ENCODE results near the gene PRKAB2.
"Not testable (repeated sequence)": the region's sequence is repeated elsewhere in the genome, so short reads cannot be mapped to it uniquely, and the experiment has no call there.

The PRKAB2 gene

DNA sequence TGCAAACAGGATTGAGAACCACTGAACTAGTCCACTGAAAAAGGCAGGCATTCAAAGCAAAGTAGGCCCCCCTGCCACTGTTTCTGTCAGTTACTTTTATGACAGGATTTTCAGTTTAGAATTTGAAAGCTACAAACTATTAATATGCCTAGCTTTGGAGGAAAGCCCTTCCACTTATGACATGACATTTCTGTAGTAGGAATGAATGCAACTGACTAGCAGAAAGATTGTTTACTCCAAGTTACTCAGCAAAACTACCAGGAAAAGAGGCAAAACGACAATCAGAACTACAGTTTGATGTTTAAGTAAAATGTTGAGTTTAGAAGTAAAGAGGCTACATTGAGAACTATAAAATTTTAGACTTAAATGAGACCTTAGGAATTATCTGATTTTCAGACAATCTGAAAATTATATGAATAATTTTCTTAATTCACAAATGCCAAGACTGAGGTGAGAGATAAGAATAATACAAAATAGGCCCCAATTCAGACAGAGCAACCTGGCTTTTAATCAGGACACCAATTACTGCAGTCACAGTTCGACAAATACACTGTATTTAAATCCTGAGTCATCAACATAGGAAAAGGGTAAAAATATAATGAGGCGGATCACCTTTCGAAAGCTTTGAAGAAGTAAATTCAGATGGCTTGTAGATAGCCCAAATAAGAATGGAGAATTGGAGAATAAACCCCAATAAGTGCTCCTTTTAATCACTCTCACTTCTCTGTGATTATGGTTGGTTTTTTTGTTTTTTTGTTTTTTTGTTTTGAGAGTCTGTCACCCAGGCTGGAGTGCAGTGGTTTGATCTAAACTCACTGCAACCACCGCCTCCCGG lies 2.2 kb downstream of the PRKAB2 start:
- no peak for DNase-seq

DNA sequence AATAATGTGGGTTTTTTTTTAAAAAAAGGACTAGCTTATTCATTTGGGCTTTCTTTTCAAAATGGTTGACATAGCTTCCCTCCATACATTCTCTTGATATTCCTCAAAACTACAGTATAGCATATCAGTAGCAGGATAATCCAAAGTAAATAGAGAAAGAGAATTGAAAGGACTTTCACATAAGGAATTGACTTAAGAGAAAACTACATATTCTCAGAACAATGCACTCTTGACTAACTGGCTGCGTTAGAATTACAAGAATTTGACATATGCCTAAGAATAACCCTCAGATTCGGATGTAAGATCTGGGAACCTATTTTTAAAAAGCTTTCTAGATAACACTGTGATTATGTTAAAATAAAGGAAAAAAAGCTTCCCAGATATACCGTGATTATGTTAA lies 3.1 kb downstream of the PRKAB2 start:
- no peak for DNase-seq

DNA sequence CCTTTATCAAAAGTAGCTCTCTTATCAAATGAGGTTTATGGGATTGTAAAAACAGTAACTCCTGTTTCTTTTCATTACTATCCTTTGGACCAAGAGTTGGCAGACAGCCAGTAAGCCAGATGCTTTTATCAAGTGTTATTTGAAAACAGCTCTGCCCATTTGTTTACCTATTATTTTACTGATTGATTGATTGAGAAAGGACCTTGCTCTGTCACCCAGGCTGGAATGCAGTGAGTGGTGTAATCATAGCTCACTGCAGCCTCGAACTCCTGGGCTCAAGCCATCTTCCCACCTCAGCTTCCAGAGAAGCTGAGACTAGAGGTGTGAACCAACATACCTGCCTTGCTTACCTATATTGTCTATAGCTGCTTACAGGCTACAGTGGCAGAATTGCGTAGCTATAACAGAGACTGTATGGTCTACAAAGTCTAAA lies 3.6 kb downstream of the PRKAB2 start:
- no peak for DNase-seq

DNA sequence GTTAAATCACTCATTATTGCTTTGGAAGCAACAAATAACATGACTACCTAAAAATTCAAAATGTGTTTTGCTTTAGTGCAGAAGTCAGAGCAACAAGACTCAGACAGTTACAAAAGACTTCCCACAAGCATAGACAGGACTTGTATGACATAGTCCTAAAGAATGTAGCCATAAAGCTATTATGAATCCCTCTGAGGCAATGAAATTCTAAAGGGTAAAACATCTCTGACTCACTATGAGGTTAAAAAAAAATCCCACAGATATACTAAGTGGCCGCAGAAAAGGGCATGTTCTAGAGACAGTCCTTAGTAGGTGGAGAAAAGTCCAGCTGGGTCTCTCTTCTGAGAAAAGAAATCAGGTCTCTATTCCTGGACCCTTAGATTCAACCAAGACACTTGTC lies 4.9 kb downstream of the PRKAB2 start:
- no peak for DNase-seq

DNA sequence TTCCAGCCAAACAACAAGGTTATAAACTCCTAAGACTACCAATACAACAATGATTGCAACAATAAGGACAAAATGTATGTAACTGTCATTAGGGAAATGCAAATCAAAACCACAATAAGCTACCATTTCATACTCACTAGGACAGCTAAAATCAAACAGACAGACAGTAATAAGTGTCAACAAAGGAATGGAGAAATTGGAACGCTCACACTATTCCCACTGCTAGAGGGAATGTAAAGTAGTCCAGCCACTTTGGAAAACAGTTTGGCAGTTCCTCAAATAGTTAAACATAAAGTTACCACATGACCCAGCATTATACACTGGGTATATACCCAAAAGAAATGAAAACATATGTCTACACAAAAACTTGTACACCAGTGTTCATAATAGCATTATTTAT lies 9.3 kb downstream of the PRKAB2 start:
- no peak for DNase-seq

DNA sequence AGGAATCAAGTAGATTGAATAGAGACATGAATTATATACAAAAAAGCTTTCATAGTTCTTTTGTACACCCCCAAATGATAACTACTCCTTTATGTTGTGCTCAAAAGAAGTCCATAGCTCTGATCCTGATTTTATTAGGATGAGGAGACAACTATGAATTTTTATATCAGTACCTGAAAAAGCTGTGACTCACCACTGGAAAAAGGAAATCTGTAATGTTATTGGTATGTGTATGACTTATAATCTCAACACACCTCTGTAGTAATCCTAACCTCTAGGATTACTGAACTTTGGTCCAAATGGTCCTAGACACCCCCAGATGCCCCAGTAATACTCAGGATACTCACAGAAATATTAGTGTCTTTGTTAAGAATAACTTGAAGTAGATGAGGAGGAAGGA lies 10.2 kb downstream of the PRKAB2 start:
- no peak for DNase-seq

DNA sequence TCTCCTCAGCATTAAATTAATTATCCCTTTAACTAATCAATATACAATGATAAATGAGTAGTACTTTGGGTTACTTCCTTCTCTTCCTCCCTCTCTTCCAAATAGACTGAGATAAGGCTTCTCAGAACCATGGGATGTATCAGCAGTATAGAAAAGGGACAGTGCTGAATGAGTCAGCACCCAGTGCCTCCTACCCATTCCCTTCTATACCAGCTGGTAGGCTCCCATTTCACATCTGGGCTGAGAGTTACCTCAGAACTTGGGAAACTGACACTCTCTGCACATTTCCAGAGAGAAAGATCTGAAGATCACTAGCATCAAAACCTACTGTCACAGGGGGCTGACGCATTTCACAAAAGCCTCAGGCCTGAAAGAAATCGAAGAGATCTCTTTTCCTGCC lies 15.2 kb downstream of the PRKAB2 start:
- DNase-seq, result not testable (repeated sequence)

DNA sequence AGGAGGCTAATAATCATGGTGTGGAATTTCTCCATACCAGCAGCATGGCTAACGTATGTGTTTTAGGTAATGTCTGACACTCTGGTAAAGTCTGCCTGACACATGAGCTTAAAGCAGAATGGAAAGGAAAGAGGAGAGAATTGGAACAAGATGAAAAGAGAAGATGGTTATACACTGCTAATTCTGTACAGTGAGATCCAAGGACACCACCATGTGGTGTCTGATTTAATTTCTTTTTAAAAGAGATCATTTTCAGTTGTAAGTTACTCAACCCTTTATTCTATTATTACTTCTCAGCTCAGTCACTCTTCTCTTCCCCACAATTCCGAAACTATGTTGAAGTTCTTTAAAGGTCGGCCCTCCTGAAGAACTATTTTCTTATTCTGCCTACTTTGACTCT lies 15.6 kb downstream of the PRKAB2 start:
- DNase-seq, result no peak

DNA sequence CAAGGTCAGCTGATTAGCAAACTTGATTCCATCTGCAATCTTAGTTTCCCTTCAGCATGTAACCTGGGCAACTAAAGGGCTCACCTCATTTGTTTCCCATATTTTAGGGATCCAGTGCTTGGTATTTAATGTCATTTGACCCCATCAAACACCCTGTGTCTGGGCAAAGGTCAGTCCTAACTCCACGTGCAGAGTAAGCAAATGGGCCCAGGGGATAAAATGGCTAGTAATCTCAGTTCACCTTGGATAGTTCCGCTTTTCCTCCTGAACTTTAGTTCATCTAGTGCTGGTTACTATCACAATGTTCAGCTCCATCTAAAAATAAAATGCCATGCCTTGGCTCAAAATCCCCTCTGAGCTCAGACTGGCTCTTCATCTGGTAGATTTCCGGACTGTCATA lies 19.5 kb downstream of the PRKAB2 start:
- DNase-seq, result no peak

DNA sequence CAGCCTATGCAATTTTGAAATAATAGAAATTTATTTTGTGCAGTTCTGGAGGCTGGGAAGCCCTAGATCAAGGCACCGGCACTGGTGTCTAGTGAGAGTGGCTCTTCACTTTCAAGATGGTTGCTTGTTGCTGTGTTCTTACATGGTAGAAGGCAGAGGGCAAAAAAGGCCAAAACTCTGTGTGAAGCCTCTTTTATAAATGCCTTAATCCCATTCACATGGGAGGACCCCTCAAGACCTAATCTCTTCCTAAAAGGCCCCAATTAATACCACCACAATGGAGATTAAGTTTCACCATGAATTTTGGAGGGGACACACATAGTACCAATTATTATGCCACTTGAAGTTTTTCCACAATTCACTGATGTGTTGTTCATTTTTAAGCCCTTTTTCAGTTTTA lies 21.0 kb downstream of the PRKAB2 start:
- no peak for DNase-seq

DNA sequence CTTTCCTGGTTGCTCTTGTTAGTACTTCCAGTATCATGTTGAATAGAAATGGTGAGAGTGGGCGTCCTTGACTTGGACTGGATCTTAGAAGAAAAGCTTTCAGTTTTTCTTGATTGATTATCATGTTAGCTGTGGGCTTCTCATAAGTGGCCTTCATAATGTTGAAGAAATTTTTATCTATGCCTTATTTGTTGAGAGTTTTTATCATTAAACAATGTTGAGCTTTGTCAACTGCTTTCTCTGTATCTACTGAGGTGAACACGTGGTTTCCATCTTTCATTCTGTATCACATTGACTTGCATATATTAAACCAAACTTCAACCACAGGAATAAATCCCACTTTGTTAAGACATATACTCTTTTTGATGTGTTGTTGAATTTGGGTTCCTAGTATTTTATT lies 29.4 kb downstream of the PRKAB2 start:
- no peak for DNase-seq

DNA sequence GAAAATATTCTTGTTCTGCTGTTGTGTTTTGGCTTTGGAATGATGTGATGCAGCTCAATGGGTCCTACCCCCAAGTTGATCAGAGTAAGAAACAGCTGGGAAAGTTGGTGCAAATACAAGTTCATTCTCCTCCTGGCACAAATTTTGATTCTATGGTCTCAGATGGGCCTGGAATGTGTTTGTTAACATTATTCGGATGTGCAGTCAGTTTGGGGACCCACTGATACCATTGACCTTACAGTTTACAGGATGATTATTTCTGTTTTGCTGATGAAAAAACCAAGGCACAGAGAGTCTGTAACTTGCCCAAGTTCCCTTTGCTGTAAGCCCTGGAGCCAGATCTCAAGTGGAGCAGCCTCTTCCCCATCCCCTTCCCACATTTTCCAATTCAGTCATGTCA lies 41.5 kb downstream of the PRKAB2 start:
- DNase-seq, result not testable (repeated sequence)

DNA sequence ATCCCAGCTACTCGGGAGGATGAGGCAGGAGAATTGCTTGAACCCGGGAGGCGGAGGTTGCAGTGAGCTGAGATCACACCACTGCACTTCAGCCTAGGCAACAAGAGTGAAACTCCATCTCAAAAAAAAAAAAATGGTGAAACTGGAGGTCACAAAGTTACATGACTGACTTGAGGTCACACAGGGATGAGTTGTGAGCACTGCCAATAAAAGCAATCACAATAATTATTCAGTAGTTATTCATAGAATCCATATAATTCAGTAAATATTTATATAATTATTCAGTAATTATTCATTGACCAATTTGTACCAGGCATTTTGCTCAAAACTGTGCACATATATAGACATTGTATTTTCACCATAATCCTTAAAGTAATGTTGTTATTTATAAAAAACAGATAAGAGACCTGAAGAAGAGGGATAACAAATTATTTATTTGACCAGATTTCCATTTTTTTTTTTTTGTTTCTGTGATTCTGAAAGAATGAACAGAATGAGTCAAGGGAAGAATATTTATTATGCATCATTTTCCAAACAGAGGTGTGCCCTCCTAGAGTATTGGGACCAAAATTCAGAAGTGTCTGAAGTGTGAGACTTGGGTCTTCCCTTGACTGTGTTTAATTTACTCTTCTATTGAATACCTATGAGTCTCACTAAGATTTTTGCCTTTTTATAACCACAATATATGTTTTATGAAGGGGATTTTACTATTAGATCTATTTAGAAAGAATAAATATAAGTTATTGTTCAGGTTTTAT lies 43.0 kb downstream of the PRKAB2 start:
- no peak for DNase-seq

DNA sequence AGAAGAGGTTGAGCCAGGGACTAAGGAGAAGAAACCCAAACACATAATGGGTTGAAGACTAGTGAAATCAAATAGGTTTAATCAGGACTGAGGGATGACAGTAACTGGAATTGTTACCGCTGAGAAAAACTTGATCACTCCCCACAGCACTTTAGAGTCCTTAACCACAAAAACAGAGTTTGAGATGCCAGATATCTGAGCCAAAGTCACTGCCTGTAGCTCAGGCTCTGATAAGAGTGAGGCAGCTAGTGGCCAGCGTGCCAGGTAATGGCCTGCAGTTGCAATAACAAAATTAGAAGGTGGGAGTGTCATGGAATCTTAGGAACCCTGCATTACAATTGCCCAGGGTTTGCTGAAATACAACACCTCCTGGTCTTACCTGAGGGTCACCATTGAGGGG lies 48.0 kb downstream of the PRKAB2 start:
- DNase-seq, result no peak

DNA sequence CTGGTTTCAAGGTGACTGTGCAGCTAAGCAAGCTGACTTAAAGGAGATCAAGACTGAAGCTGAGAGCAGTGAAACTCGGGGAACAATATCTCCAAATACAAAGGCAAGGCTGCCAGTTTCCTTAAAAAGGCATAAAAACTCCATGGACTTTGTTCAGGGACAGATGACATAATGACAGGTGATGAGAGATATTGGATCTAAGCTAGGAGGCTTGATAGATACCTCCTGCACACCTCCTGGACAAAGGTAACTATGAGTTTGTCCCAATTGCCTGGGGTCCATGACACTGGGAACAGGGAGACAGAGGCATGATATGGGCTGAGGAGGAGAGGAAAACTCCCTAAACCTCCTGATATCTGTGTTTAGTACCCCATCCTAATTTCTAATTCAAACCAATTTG lies 55.2 kb downstream of the PRKAB2 start:
- no peak for DNase-seq

DNA sequence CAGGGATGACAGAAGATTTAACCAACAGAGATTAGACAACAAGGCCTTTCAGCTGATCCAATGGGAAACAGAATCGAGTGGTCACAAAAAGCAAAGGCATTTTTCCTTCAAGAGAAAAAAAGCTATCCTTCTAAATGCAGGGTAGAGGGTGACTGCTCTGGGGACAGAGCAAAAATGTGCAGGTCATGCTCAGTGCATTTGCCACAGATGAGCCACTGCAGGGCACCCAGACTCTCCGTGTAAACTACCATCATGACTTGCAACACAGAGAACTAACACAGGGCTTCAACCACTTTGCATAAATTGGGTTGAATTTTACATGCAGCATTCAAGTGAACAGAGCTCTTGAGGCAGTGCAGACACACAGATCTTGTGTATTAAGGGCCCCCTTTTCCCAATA lies 56.8 kb downstream of the PRKAB2 start:
- no peak for DNase-seq

DNA sequence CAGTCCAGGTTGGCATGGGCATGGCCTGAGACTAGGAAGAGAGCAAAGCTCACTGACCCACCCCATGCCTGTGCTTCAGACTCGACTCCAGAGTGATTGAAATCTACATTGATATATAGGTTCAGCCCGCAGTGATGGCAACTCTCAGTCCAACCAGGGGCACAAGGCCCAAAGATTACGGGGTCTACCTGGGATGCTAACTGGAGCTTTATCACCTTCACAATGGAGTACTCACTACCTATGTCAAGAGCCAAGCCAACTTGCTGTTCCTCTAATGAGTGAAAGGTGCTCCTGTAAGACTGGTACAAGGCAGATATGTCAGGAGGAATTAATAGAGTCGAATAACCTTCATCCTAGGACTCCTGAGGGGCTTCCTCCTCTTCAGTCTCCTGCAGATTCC lies 57.2 kb downstream of the PRKAB2 start:
- DNase-seq, result not testable (repeated sequence)

DNA sequence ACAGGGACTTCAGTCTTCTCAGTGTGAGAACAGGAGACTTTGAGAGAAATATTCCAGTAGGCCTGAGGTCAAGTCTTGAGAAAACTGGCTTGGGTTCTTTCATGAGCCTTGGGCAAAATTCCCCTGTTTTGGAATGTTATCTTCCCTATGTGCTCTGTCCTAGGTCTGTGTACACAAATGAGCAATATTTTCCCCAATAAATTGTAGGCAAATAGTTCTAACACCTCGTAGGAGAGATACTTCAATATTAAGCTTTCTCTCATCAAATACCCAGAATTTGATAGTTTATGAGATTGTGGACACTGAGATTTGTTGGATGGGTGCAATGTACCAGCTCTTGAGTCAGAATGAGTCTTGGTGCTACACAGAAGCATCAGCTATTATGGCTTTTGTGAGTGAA lies 57.9 kb downstream of the PRKAB2 start:
- DNase-seq, result not testable (repeated sequence)

DNA sequence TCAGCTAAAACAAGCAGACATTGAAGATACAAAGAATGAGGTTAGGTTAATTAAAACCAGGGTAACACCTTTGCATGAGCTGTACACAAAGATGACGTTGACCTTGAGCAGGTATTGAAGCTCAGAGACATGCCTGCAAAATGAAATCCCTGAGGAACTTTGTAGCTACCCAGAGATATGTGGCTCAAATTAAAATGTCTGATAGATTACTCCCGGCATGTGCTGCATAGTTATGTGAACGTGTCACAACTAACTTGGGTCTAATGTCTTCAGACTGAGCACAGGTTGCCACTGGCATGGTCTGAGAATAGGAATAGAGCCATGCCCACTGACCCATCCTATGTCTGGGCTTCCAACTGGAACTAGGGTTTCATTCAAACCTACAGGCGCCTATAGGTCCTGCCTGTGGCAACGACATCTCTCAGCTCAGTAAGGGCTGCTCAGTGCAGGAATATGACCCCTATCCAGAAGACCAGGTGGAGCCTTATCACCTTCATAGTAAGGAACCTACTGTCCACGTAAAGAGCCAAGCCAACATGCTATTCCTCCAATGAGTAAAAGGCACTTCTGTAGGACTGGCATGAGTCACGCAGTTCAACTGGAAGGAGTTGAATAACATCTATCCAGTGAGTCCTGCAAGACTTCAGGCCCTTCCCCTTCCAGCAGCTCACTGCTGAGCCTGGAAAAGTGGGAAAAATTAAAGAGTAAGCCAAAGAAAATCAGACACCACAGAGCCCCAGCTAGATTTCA lies 60.7 kb downstream of the PRKAB2 start:
- no peak for DNase-seq

DNA sequence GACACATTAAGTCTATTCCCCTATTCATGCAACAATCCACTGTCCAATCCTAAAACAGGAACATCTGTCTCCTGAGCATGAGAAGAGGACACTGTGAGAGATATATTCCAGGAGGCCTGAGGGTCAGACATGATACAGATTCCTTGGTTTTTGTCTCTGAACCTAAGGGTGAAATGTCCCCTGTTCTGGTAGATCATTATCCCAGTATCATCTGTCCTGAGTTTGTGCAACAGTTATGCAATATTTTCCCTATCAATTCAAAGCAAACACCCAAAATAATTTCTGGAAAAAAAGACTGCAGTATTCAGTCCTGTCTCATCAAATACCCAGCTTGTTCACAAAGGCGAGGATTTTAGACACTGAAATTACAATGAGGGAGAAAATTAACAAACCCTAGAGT lies 61.4 kb downstream of the PRKAB2 start:
- no peak for DNase-seq

DNA sequence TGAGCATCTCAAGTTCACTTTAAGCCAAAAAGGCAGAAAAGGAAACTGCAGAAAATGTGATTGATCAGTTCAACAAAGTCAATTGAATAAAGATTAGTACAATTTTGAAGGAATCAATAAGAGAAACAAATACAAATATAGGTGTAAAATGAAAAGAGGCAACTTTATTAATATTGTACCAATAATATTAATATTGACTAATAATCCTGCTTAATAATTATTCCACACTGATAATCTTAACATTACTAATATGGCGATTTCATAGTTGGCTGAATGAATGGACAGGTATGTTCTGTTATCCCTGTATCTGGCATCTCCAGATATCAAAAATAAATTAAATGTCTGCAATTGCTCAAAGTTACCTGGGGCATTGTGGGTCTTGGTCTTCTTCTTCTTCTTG lies 61.8 kb downstream of the PRKAB2 start:
- DNase-seq, result no peak

DNA sequence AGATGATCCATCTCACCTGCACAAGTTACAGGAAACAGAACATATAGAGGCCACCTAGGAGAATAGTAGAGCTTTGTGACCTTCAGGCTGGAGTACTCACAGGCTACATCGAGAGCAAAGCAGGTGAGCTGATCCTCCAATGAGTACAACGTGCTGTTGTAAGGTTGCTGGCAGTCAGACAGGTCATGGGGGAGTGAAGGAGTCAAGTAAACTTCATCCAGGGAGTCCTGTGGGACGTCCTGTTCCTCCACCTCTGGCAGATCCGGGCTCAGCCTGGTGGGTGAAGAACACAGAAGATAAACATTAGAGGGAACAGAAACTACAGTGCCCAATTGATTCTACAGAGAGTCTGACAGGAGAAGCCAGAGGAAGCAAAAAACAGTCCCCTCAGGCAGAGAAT lies 62.5 kb downstream of the PRKAB2 start:
- no peak for DNase-seq

DNA sequence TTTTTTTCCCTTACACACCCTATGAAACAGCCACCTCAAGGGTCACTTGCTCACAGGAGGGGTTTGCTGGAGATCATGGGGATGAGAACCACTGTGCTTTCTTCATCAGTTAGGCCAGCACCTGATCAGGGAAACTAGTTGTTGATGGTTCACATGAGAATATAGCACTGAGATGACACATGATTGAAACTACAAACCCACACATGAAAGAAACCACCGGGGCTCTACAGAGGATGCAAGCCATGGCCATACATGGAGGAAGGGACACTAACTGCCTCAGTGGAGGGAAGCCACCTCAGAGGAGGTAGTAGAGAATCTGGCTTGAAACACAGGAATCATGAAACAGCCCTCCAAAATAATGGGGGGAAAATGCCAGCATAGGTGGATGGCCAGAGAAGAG lies 63.2 kb downstream of the PRKAB2 start:
- no peak for DNase-seq

DNA sequence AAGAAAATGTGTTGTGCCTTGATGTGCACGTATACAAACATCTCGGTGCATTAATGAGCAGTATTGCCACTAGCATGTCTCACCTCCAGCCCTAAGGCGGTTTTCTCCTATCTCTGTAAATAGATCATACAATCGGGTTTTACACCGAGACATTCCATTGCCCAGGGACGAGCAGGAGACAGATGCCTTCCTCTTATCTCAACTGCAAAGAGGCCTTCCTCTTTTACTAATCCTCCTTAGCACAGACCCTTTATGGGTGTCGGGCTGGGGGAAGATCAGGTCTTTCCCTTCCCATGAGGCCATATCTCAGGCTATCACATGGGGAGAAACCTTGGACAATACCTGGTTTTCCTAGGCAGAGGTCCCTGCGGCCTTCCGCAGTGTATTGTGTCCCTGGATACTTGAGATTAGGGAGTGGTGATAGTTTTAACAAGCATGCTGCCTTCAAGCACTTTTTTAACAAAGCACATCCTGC lies 65.8 kb downstream of the PRKAB2 start:
- not testable (repeated sequence) for DNase-seq
